Activated CD8-positive, alpha-beta T cell treated with anti-CD3 and anti-CD28 coated beads for 36 hours (primary cell): ENCODE measurements around the gene HOMER3. TPM values are rescaled to one million over a fixed set of nuclear protein-coding genes. Genes with fewer than 3 reads are reported as not detected.

Experiments
- ATAC-seq: fragments of 200-7000 bp; cut with Tn5 transposase; one replicate; pipeline ENCODE4 v1.10.0; 2021; ENCODE audit warnings: mild to moderate bottlenecking, moderate library complexity
- CTCF ChIA-PET: fragments of 350-600 bp; sonication (Branson Sonifier 250); formaldehyde crosslinking; loops from one replicate; lab custom pipeline; 2021; ENCODE audit warnings: antibody characterized with exemption; lab: Charles Lee
- POLR2A ChIA-PET: fragments of 350-600 bp; sonication (Branson Sonifier 250); formaldehyde crosslinking; loops from one replicate; lab custom pipeline; 2021; ENCODE audit warnings: antibody characterized with exemption; lab: Charles Lee
- DNase-seq: peaks from one replicate; pipeline ENCODE4 v3.0.0-alpha.2; 2020
- H3K27ac Mint-ChIP-seq: one replicate; pipeline ENCODE4 v1.8.0; 2021; ENCODE audit warnings: mild to moderate bottlenecking, mixed read lengths
- H3K27me3 Mint-ChIP-seq: one replicate; pipeline ENCODE4 v1.8.0; 2021; ENCODE audit warnings: mixed read lengths
- H3K36me3 Mint-ChIP-seq: one replicate; pipeline ENCODE4 v1.8.0; 2021; ENCODE audit warnings: low read depth, mixed read lengths
- H3K4me1 Mint-ChIP-seq: one replicate; pipeline ENCODE4 v1.8.0; 2021; ENCODE audit warnings: low read depth, mixed read lengths
- H3K4me3 Mint-ChIP-seq: one replicate; pipeline ENCODE4 v1.8.0; 2021; ENCODE audit warnings: mild to moderate bottlenecking, moderate library complexity, mixed read lengths
- H3K9me3 Mint-ChIP-seq: one replicate; pipeline ENCODE4 v1.8.0; 2021; ENCODE audit warnings: mixed read lengths
- intact Hi-C: fragments of 100-400 bp; cut with micrococcal nuclease; formaldehyde crosslinking; loops from one replicate; pipeline ENCODE4 v1.10.0; 2022
- total RNA-seq, 2 experiments: library from RNA; stranded (reverse); gene quantifications; one replicate each; pipeline ENCODE4 v1.2.3, GENCODE V29; 2021
- TF ChIP-seq, protein P1 (sequence below): fragments of 200-600 bp; IDR thresholded peaks from one replicate; pipeline ENCODE4 v1.8.0; 2022; ENCODE audit warnings: antibody characterized with exemption, mild to moderate bottlenecking

HOMER3 gene
- total RNA-seq, 2 experiments from 2014 or later, result 0.36 to 0.51 TPM

DNA sequence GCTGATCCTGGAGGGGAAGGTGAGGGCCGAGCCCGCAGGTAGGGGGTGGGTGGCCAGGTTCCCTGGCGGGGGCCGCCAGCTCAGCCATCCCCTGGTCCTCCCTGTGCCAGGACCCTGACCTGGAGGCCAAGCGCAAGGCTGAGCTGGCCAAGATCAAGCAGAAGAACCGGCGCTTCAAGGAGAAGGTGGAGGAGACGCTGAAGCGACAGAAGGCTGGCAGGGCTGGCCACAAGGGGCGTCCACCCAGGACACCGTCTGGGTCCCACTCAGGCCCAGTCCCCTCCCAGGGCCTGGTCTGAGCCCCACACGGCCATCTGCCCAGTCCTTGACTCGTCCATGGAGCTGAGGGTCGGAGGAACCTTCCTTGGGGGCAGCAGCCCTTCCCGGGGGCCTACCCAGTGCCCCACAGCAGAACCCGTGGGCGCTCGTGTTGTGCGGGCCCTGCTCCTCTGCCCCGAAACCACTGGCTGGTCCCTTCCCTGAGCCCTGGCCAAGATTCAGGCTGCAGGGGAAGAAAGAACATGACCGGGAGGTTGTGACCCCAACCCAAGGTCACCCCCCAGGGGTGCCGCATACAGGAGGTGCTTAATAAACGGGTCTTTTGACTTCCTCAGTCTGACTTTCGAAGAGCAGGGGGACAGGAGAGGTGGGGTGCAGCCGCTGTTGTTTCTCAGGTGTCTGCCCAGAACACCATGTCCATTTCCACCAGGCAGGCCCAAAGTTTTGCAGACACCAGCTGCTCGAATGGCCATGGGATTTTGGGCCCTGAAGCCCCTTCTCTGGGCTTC, 12.8 kb downstream of the HOMER3 start:
- intact Hi-C loops, result no loop called here
- DNase-seq, result no peak
- ATAC-seq, result no peak
- Mint-ChIP-seq H3K4me3 (no peak overlapping the region), H3K27ac (no peak overlapping the region), H3K27me3 (peaks cover 7% of the 10 kb centered on the region), H3K4me1 (peaks cover 3% of the 10 kb centered on the region), H3K36me3 (peaks cover 26% of the 10 kb centered on the region), H3K9me3 (no peaks in the 10 kb centered on the region)
- ChIA-PET CTCF (no interaction called here), POLR2A (interaction anchor here (0.6 to 4.5 kb wide), 4 partner anchors 9 to 339 kb away, joined by 3 to 33 read pairs (median 4); partner anchors contain the start of genes COPE and DDX49)
- TF ChIP-seq, protein P1, sequence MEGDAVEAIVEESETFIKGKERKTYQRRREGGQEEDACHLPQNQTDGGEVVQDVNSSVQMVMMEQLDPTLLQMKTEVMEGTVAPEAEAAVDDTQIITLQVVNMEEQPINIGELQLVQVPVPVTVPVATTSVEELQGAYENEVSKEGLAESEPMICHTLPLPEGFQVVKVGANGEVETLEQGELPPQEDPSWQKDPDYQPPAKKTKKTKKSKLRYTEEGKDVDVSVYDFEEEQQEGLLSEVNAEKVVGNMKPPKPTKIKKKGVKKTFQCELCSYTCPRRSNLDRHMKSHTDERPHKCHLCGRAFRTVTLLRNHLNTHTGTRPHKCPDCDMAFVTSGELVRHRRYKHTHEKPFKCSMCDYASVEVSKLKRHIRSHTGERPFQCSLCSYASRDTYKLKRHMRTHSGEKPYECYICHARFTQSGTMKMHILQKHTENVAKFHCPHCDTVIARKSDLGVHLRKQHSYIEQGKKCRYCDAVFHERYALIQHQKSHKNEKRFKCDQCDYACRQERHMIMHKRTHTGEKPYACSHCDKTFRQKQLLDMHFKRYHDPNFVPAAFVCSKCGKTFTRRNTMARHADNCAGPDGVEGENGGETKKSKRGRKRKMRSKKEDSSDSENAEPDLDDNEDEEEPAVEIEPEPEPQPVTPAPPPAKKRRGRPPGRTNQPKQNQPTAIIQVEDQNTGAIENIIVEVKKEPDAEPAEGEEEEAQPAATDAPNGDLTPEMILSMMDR, result no peak

DNA sequence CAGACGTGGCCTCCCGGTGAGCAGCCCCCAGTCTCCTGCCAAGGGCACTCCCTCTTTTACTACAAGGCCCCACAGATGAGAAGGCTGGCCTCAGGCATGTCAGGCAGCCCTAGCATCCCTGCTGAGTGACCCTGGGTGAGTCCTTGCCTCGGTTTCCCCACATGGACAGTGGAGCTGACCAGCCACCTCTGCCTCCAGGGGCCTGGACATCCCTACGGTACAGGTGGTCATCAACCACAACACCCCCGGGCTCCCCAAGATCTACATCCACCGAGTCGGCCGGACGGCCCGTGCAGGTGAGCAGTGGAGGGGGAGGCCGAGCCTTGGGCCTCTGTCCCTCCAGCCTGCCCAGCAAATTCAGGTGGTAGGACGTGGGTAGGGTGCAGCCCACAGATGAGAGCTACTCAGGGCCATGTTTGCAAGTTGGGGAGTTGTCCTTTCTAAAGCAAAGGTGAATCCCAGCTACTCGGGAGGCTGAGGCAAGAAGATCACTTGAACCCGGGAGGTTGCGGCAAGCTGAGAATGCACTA, 16.3 kb downstream of the HOMER3 start:
- intact Hi-C loops, result no loop called here
- Mint-ChIP-seq H3K9me3 (no peaks in the 10 kb centered on the region), H3K27me3 (no peaks in the 10 kb centered on the region), H3K36me3 (peaks cover 39% of the 10 kb centered on the region), H3K4me3 (no peak overlapping the region), H3K27ac (no peak overlapping the region), H3K4me1 (peaks cover 11% of the 10 kb centered on the region)
- CTCF ChIA-PET, result no interaction called here
- POLR2A ChIA-PET, result interaction anchor here (1.3 kb wide), 1 partner anchor 20 kb away, joined by 3 read pairs; no protein-coding TSS in a partner anchor
- ATAC-seq, result no peak
- DNase-seq, result no peak
- TF ChIP-seq, protein P1, result no peak

- DNase-seq, result no peak
- Mint-ChIP-seq H3K27ac (no peak overlapping the region), H3K9me3 (no peaks in the 10 kb centered on the region), H3K4me1 (peaks cover 19% of the 10 kb centered on the region), H3K4me3 (no peak overlapping the region), H3K27me3 (no peaks in the 10 kb centered on the region), H3K36me3 (peaks cover 40% of the 10 kb centered on the region)
- TF ChIP-seq, protein P1, result no peak
- intact Hi-C loops, result no loop called here
- ATAC-seq, result no peak
- ChIA-PET POLR2A (interaction anchor here (1.0 to 1.1 kb wide), 4 partner anchors 9 to 17 kb away, joined by 3 to 4 read pairs (median 3); no protein-coding TSS in a partner anchor), CTCF (no interaction called here)
These were observed 18.6 kb downstream of the HOMER3 start for GRCh38 chr19:18922228-18922985.

DNA sequence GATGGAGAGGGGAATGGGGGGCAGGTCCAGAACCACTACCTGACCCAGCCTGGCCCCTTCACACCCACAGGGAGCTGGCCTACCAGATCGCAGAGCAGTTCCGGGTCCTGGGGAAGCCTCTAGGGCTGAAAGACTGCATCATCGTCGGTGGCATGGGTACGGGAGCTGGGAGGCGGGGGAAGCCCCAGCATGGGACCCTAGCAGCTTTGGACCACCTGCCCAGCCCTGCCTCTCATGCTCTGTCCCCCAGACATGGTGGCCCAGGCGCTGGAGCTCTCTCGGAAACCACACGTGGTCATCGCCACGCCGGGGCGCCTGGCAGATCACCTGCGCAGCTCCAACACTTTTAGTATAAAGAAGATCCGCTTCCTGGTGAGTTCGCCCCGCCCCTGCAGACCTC, 19.4 kb downstream of the HOMER3 start:
- no peaks in the 10 kb centered on the region for H3K9me3 Mint-ChIP-seq
- peaks cover 23% of the 10 kb centered on the region for H3K4me1 Mint-ChIP-seq
- no peak overlapping the region for H3K27ac Mint-ChIP-seq
- CTCF ChIA-PET, result interaction anchor here (0.6 kb wide), 1 partner anchor 15 kb away, joined by 3 read pairs; no protein-coding TSS in a partner anchor
- POLR2A ChIA-PET, result interaction anchor here (1.0 kb wide), 2 partner anchors 10 kb away, joined by 3 read pairs; no protein-coding TSS in a partner anchor
- intact Hi-C loops, result no loop called here
- ATAC-seq, result no peak
- H3K36me3 Mint-ChIP-seq, result peaks cover 43% of the 10 kb centered on the region
- H3K4me3 Mint-ChIP-seq, result peak overlapping the region; percentile 99
- TF ChIP-seq, protein P1, result no peak
- no peak for DNase-seq
- H3K27me3 Mint-ChIP-seq, result no peaks in the 10 kb centered on the region
